Muscle of leg (tissue), 11 donors: ENCODE measurements around the gene CFAP68. TPM values are rescaled to one million over a fixed set of nuclear protein-coding genes. Genes with fewer than 3 reads are reported as not detected.
A peak's percentile ranks its signal among the peaks of the same experiment; 100 is the strongest.

Source experiments
- DNase-seq: peaks from one replicate; pipeline ENCODE4 v3.0.0; 2013
- H3K27ac ChIP-seq: one replicate; pipeline ENCODE4 v1.5.1; 2013; ENCODE audit warnings: mild to moderate bottlenecking, low read length, control low read depth
- H3K27me3 ChIP-seq: one replicate; pipeline ENCODE4 v1.6.1; 2013; ENCODE audit warnings: low read length; ENCODE audit not compliant: control insufficient read depth, insufficient read depth
- H3K36me3 ChIP-seq: one replicate; pipeline ENCODE4 v1.6.1; 2013; ENCODE audit warnings: low read length; ENCODE audit not compliant: control insufficient read depth, insufficient read depth
- H3K4me1 ChIP-seq: one replicate; pipeline ENCODE4 v1.6.1; 2013; ENCODE audit warnings: low read length; ENCODE audit not compliant: control insufficient read depth, insufficient read depth
- H3K4me3 ChIP-seq: one replicate; pipeline ENCODE4 v1.5.1; 2013; ENCODE audit warnings: low read length, control low read depth
- H3K9me3 ChIP-seq: replicated peaks from 2 replicates; pipeline ENCODE4 v1.6.1; 2013; ENCODE audit warnings: low read depth, low read length; ENCODE audit not compliant: control insufficient read depth
- WGBS: methylation state at CpG from one replicate; pipeline ENCODE4 v1.1.5; 2013; ENCODE audit warnings: missing lambda C conversion rate; ENCODE audit not compliant: insufficient coverage; 5-methylcytosine and 5-hydroxymethylcytosine counted together
- polyA plus RNA-seq, 8 donors: library from polyadenylated mRNA; unstranded; fragments of 120-200 nt; gene quantifications; one replicate each; pipeline versions ENCODE4 v1.2.1 to v1.2.3, GENCODE V29; 2013; ENCODE audit warnings: inconsistent platforms in 1 of 8, low replicate concordance in 1 of 8; ENCODE audit not compliant: insufficient read length in 8 of 8, insufficient read depth in 1 of 8
- total RNA-seq: library from RNA; stranded (reverse); fragments of 120-200 nt; gene quantifications from one replicate; pipeline ENCODE4 v1.2.4, GENCODE V29; 2013

The CFAP68 gene
- total and polyA plus RNA-seq, 9 donors: 14.0 to 20.4 (median 16.7) TPM

GRCh38 chr11:111913031-111913861 lies 33.9 kb downstream of the CFAP68 start:
- Histone ChIP-seq H3K4me3 (peak overlapping the region; percentile 61), H3K27me3 (no peaks in the 10 kb centered on the region), H3K27ac (peak overlapping the region; percentile 98), H3K4me1 (peaks cover 51% of the 10 kb centered on the region), H3K9me3 (no peaks in the 10 kb centered on the region), H3K36me3 (peaks cover 29% of the 10 kb centered on the region)
- 59% methylated on average over 16 of the region's 24 CpGs for WGBS
- peak; percentile 59 for DNase-seq

GRCh38 chr11:111913997-111914396 lies 34.7 kb downstream of the CFAP68 start:
- DNase-seq: peak; percentile 89
- no peaks in the 10 kb centered on the region for H3K27me3 ChIP-seq
- H3K9me3 ChIP-seq: no peaks in the 10 kb centered on the region
- peaks cover 25% of the 10 kb centered on the region for H3K36me3 ChIP-seq
- 50% methylated on average over 1 of the region's 4 CpGs for WGBS
- H3K4me1 ChIP-seq: peaks cover 56% of the 10 kb centered on the region
- H3K27ac ChIP-seq: peak overlapping the region; percentile 98
- H3K4me3 ChIP-seq: peak overlapping the region; percentile 61

- no peak for DNase-seq
- Histone ChIP-seq H3K9me3 (no peaks in the 10 kb centered on the region), H3K27ac (peak overlapping the region; percentile 10), H3K36me3 (peaks cover 11% of the 10 kb centered on the region), H3K27me3 (no peaks in the 10 kb centered on the region), H3K4me1 (peaks cover 42% of the 10 kb centered on the region), H3K4me3 (no peak overlapping the region)
- 100% methylated on average over 1 of the region's 1 CpG for WGBS
Observed at GRCh38 chr11:111916768-111917167, 37.4 kb downstream of the CFAP68 start.

GRCh38 chr11:111917312-111917711 lies 38.0 kb downstream of the CFAP68 start:
- Histone ChIP-seq H3K4me3 (no peak overlapping the region), H3K27ac (peak overlapping the region; percentile 10), H3K9me3 (no peaks in the 10 kb centered on the region), H3K4me1 (peaks cover 37% of the 10 kb centered on the region), H3K36me3 (peaks cover 11% of the 10 kb centered on the region), H3K27me3 (no peaks in the 10 kb centered on the region)
- 100% methylated on average over 1 of the region's 2 CpGs for WGBS
- DNase-seq: no peak

GRCh38 chr11:111917788-111918187 lies 38.4 kb downstream of the CFAP68 start:
- Histone ChIP-seq H3K36me3 (peaks cover 11% of the 10 kb centered on the region), H3K4me3 (no peak overlapping the region), H3K4me1 (peaks cover 33% of the 10 kb centered on the region), H3K27me3 (no peaks in the 10 kb centered on the region), H3K27ac (peak overlapping the region; percentile 81), H3K9me3 (no peaks in the 10 kb centered on the region)
- 83% methylated on average over 2 of the region's 3 CpGs for WGBS
- DNase-seq: no peak

GRCh38 chr11:111918390-111919256 lies 39.3 kb downstream of the CFAP68 start, which contains the start of gene C11orf52:
Gene C11orf52 (plus strand): TSS chr11:111918913. CDS start chr11:111918973, 60 bp downstream.
- Histone ChIP-seq H3K9me3 (no peaks in the 10 kb centered on the region), H3K27ac (peak within 1 kb of the TSS; percentile 81), H3K4me1 (peaks cover 32% of the 10 kb centered on the region), H3K27me3 (no peaks in the 10 kb centered on the region), H3K36me3 (peaks cover 11% of the 10 kb centered on the region), H3K4me3 (peak within 1 kb of the TSS; percentile 4)
- DNase-seq: peak; percentile 86
- WGBS: 7% methylated on average over 8 of the region's 19 CpGs

- Histone ChIP-seq H3K36me3 (peaks cover 4% of the 10 kb centered on the region), H3K4me1 (peaks cover 32% of the 10 kb centered on the region), H3K9me3 (no peaks in the 10 kb centered on the region), H3K4me3 (no peak overlapping the region), H3K27ac (no peak overlapping the region), H3K27me3 (no peaks in the 10 kb centered on the region)
- DNase-seq: no peak
- no CpG with 5 or more reads among the region's 2 CpGs for WGBS
Observed at GRCh38 chr11:111920908-111921307, 41.6 kb downstream of the CFAP68 start.

- Histone ChIP-seq H3K27me3 (no peaks in the 10 kb centered on the region), H3K36me3 (no peaks in the 10 kb centered on the region), H3K9me3 (no peaks in the 10 kb centered on the region), H3K27ac (no peak overlapping the region), H3K4me1 (peaks cover 39% of the 10 kb centered on the region), H3K4me3 (no peak overlapping the region)
- DNase-seq: no peak
- WGBS: 89% methylated on average over 5 of the region's 7 CpGs
Observed at GRCh38 chr11:111921541-111922230, 42.3 kb downstream of the CFAP68 start.

GRCh38 chr11:111922803-111923202 lies 43.5 kb downstream of the CFAP68 start:
- Histone ChIP-seq H3K4me1 (peaks cover 39% of the 10 kb centered on the region), H3K9me3 (no peaks in the 10 kb centered on the region), H3K27ac (peak overlapping the region; percentile 79), H3K4me3 (no peak overlapping the region), H3K36me3 (no peaks in the 10 kb centered on the region), H3K27me3 (no peaks in the 10 kb centered on the region)
- DNase-seq: peak; percentile 85
- WGBS: no CpG with 5 or more reads among the region's 2 CpGs
